GM21717 (cell line): ENCODE data around the gene DCX.
"Not testable (repeated sequence)": the region's sequence is repeated elsewhere in the genome, so short reads cannot be mapped to it uniquely, and the experiment has no call there.

Experiments used
- ATAC-seq: cut with Tn5 transposase; IDR thresholded peaks from one replicate; pipeline ENCODE4 v1.9.1; 2021; ENCODE audit warnings: mild to moderate bottlenecking, moderate library complexity; ENCODE audit not compliant: unreplicated experiment

The DCX gene

DNA sequence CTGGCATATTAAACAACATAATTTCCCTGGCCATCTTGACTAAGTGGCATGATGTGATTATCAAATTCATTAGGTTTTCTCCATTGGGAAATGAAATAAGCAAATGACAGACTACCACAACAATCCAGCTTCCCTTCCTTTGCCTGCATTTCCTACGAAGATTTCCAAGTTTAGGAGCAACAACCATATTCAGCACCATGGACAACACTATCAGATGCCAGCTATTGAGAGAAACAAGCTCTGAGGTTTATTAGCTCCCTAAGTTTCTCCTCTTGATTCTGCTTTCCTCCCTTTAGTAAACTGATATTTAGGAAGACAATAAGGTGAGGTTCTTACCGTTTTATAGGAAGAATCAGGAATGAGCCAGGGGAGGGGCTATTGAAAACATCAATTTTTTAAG lies 36.2 kb downstream of the DCX start:
- ATAC-seq: no peak

DNA sequence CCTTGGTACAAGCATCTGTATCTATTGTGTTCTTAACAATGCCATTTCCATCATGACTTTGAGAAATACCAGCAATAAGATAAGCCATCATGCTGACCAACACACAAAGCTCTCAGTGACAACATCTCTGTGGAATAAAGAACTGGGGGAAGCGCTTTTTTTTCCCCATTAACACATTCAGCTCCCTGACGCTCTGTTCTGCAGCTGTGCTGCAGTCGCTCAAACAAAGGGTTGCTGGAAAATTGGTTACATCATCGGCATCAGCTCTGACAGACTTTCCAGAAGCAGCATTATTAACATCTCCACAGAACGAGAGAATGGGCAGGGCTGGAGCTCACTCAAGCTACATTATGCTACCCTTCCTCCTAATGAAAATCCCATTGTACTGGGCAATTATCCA lies 39.9 kb downstream of the DCX start:
- no peak for ATAC-seq

GRCh38 chrX:111365770-111366325 lies 46.1 kb downstream of the DCX start:
- no peak for ATAC-seq

GRCh38 chrX:111363741-111364140 lies 48.3 kb downstream of the DCX start:
- no peak for ATAC-seq

- no peak for ATAC-seq
Measured at GRCh38 chrX:111361751-111362150, 50.2 kb downstream of the DCX start.

DNA sequence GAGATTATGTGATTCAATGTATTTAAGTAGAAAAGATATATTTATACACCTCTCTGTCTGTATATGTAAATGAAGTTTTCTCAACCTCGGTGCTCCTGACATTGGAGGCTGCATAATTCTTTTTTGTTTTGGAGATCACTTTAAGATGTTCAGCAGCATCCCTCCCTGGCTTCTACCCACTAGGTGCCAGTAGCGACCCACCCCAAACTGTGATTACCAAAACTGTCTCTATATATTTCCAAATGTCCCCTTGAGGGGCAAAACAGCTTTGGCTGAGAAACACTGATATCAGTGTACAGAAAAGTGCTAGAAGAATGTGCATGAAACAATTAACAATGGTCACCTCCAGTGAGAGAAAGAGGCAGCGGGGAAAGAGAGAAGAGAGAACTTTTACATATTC lies 51.2 kb downstream of the DCX start:
- no peak for ATAC-seq

GRCh38 chrX:111355523-111356115 lies 56.4 kb downstream of the DCX start:
- ATAC-seq: no peak

GRCh38 chrX:111354496-111354895 lies 57.5 kb downstream of the DCX start:
- no peak for ATAC-seq

GRCh38 chrX:111353793-111354192 lies 58.2 kb downstream of the DCX start:
- no peak for ATAC-seq

- no peak for ATAC-seq
Measured at GRCh38 chrX:111352424-111352823, 59.6 kb downstream of the DCX start.

DNA sequence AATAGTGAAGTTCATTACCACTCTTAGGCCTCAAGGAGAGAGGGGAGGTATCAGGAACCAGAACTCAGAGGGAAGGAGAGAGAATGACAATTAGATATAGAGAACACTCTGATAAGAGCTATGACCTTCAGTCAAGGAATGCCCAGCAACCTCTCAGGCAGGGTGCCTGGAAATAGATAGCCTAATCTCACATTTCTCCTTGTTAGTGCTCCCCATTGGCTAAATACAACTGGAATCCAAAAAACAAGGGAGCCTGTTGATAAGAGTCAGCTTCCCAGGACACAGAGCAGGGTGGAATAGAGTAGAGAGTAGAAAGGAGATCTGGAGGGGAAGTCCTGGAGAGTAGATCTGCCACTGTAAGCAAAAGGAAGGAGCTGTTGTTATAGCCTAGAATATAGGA lies 62.1 kb downstream of the DCX start:
- ATAC-seq: no peak

- ATAC-seq: no peak
Measured at GRCh38 chrX:111349101-111349500, 62.9 kb downstream of the DCX start.

DNA sequence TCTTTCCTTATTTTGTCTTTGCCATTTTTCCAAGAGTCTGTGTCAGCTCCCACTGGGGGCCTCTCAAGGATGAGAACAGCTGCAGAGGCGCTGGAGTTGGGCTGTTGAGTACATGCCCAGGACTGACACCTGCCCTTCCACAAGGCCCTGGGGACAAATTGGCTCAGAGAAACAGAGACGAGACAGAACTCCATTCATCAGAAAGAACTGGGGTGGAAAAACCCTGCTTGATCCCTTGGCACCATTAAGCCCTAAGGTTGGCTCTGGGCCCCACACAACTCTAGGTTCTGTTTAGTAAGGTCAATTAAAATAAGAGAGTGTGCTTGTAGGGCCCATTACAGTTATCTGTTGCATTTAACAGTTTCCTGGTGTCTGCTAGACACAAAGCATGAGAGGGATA lies 63.6 kb downstream of the DCX start:
- ATAC-seq: no peak

- ATAC-seq: not testable (repeated sequence)
Measured at GRCh38 chrX:111346150-111346549, 65.8 kb downstream of the DCX start.

GRCh38 chrX:111340054-111340453 lies 71.9 kb downstream of the DCX start:
- no peak for ATAC-seq

- ATAC-seq: no peak
Measured at GRCh38 chrX:111339212-111339611, 72.8 kb downstream of the DCX start.

DNA sequence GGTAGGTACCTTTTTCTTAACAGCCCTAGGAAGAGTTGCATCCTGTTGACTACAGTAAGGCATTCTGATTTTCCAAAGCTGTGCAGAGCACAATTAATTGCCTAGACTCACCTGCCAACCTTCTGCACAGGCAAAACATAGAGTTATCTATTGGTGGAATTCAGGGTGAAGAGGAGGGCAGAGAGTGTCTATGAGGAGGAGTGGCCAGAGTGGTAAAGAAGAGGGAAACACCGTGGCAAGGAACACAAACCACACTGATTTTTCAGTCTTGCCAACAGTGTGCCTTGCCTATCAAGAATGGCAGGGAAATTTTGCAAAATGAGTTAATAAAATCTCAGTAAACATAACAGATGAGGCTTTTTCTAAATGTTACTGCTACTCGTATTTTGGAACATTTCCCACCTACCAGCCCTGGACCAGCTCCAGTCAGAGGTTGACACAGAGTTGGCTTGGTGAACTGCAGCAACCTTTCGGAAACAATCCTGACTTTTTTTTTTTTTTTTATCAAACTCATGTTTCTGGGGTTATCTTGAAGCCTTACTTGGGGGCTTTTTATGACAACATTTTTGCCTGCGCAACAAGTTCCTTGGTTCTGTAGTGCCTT lies 73.8 kb downstream of the DCX start:
- no peak for ATAC-seq

DNA sequence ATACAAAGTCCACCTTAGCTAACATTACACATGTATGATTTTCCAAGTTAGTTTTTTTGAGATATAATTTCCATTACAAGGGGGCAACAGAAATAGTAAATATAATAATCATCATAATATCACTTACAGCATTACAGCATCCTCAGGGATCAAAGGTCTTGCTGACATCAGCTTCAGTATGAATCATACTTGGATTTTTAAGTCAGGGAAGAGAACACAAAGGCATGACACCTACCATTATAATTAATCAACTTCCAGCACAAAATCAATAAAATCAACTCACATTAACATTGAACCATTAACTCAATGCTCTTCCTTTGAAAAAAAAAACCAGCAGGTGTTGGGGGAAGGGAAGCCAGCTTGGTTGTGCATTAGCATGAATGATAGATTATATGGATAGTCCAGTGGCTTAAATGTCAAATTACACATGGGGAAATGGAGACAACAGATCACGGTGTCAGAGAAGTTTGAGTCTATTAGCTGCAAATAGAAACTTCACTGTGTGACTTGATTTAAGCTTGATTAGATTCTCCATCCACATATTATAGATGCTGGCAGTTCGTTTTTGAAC lies 74.8 kb downstream of the DCX start:
- ATAC-seq: no peak

- ATAC-seq: no peak
Measured at GRCh38 chrX:111336141-111336540, 75.9 kb downstream of the DCX start.

GRCh38 chrX:111329370-111329769 lies 82.6 kb downstream of the DCX start:
- no peak for ATAC-seq

GRCh38 chrX:111328858-111329257 lies 83.1 kb downstream of the DCX start:
- no peak for ATAC-seq

GRCh38 chrX:111322231-111322855 lies 89.6 kb downstream of the DCX start:
- no peak for ATAC-seq
